ENCODE data around the gene POLRMT.
"Not testable (repeated sequence)": the region's sequence is repeated elsewhere in the genome, so short reads cannot be mapped to it uniquely, and the experiment has no call there.

POLRMT gene

GRCh38 chr19:628168-628567 lies 5.2 kb downstream of the POLRMT start:
- no peaks in the 10 kb centered on the region for H3K36me3 ChIP-seq (ENCODE audit: insufficient read depth)
- peaks cover 11% of the 10 kb centered on the region for H3K4me1 ChIP-seq (ENCODE audit: low read depth, poor library complexity, severe bottlenecking)

GRCh38 chr19:626566-626965 lies 6.8 kb downstream of the POLRMT start:
- not testable (repeated sequence) for H2AFZ ChIP-seq (ENCODE audit: low read depth); H3K4me3 ChIP-seq (IDR thresholded peaks at IDR 0.05; ENCODE audit: insufficient read depth, low read depth, low read length); H3K4me1 ChIP-seq (ENCODE audit: low read depth, poor library complexity, severe bottlenecking); H3K27ac ChIP-seq; H3K4me2 ChIP-seq; H3K27me3 ChIP-seq (ENCODE audit: insufficient read depth, low read depth); H3K79me2 ChIP-seq (ENCODE audit: insufficient read depth, low read depth); H3K36me3 ChIP-seq (ENCODE audit: insufficient read depth); H4K20me1 ChIP-seq (ENCODE audit: insufficient read depth); H3K9ac ChIP-seq

More at GRCh38 chr19:628168-628567, 5.2 kb downstream of the POLRMT start:
- Histone ChIP-seq H2AFZ (ENCODE audit: low read depth) (no peak overlapping the region), H3K79me2 (ENCODE audit: insufficient read depth, low read depth) (peaks cover 17% of the 10 kb centered on the region), H4K20me1 (ENCODE audit: insufficient read depth) (no peaks in the 10 kb centered on the region), H3K4me2 (no peak overlapping the region), H3K27me3 (ENCODE audit: insufficient read depth, low read depth) (no peaks in the 10 kb centered on the region), H3K27ac (no peak overlapping the region), H3K4me3 (IDR thresholded peaks at IDR 0.05; ENCODE audit: insufficient read depth, low read depth, low read length) (no peak overlapping the region), H3K9ac (no peak overlapping the region)
- TF ChIP-seq CTCF (conservative IDR thresholded peaks at IDR 0.05; ENCODE audit: low read depth, low read length) = peak; percentile 26; the same call in 1 of the 2 replicates

- no peaks in the 10 kb centered on the region for H4K20me1 ChIP-seq (ENCODE audit: insufficient read depth)
- TF ChIP-seq CTCF (conservative IDR thresholded peaks at IDR 0.05; ENCODE audit: low read depth, low read length) = no peak
- H3K4me1 ChIP-seq (ENCODE audit: low read depth, poor library complexity, severe bottlenecking) = no peaks in the 10 kb centered on the region
- no peak overlapping the region for H3K4me3 ChIP-seq (IDR thresholded peaks at IDR 0.05; ENCODE audit: insufficient read depth, low read depth, low read length)
- no peak overlapping the region for H3K4me2 ChIP-seq
- H2AFZ ChIP-seq (ENCODE audit: low read depth) = no peak overlapping the region
- H3K27ac ChIP-seq = no peak overlapping the region
- no peaks in the 10 kb centered on the region for H3K79me2 ChIP-seq (ENCODE audit: insufficient read depth, low read depth)
- no peaks in the 10 kb centered on the region for H3K27me3 ChIP-seq (ENCODE audit: insufficient read depth, low read depth)
- H3K9ac ChIP-seq = no peak overlapping the region
- no peaks in the 10 kb centered on the region for H3K36me3 ChIP-seq (ENCODE audit: insufficient read depth)
These were observed 8.1 kb downstream of the POLRMT start for GRCh38 chr19:625257-625656.

GRCh38 chr19:624433-625109 lies 8.8 kb downstream of the POLRMT start:
- H4K20me1 ChIP-seq (ENCODE audit: insufficient read depth) = no peaks in the 10 kb centered on the region
- no peak for TF ChIP-seq CTCF (conservative IDR thresholded peaks at IDR 0.05; ENCODE audit: low read depth, low read length)
- H3K4me1 ChIP-seq (ENCODE audit: low read depth, poor library complexity, severe bottlenecking) = no peaks in the 10 kb centered on the region
- H3K27me3 ChIP-seq (ENCODE audit: insufficient read depth, low read depth) = no peaks in the 10 kb centered on the region
- H3K4me2 ChIP-seq = no peak overlapping the region
- no peak overlapping the region for H2AFZ ChIP-seq (ENCODE audit: low read depth)
- H3K36me3 ChIP-seq (ENCODE audit: insufficient read depth) = no peaks in the 10 kb centered on the region
- H3K27ac ChIP-seq = no peak overlapping the region
- no peak overlapping the region for H3K9ac ChIP-seq
- no peaks in the 10 kb centered on the region for H3K79me2 ChIP-seq (ENCODE audit: insufficient read depth, low read depth)
- H3K4me3 ChIP-seq (IDR thresholded peaks at IDR 0.05; ENCODE audit: insufficient read depth, low read depth, low read length) = no peak overlapping the region

GRCh38 chr19:623974-624373 lies 9.4 kb downstream of the POLRMT start:
- Histone ChIP-seq H3K27ac (no peak overlapping the region), H3K4me3 (IDR thresholded peaks at IDR 0.05; ENCODE audit: insufficient read depth, low read depth, low read length) (no peak overlapping the region), H3K4me2 (no peak overlapping the region), H3K4me1 (ENCODE audit: low read depth, poor library complexity, severe bottlenecking) (no peaks in the 10 kb centered on the region), H3K27me3 (ENCODE audit: insufficient read depth, low read depth) (no peaks in the 10 kb centered on the region), H3K79me2 (ENCODE audit: insufficient read depth, low read depth) (no peaks in the 10 kb centered on the region), H4K20me1 (ENCODE audit: insufficient read depth) (no peaks in the 10 kb centered on the region), H2AFZ (ENCODE audit: low read depth) (no peak overlapping the region), H3K9ac (no peak overlapping the region), H3K36me3 (ENCODE audit: insufficient read depth) (no peaks in the 10 kb centered on the region)
- TF ChIP-seq CTCF (conservative IDR thresholded peaks at IDR 0.05; ENCODE audit: low read depth, low read length) = no peak

Data from KMS-11 (cell line).